ENCODE results near the gene TIMM22. TPM values are rescaled to one million over a fixed set of nuclear protein-coding genes. Genes with fewer than 3 reads are reported as not detected.
A peak's percentile ranks its signal among the peaks of the same experiment; 100 is the strongest.

Gene TIMM22
- total and polyA plus RNA-seq, 2 of the 13 experiments (the other 11 are each of a cell fraction or from before 2014, with no cell fraction given) = 6.2 to 15.5 TPM

DNA sequence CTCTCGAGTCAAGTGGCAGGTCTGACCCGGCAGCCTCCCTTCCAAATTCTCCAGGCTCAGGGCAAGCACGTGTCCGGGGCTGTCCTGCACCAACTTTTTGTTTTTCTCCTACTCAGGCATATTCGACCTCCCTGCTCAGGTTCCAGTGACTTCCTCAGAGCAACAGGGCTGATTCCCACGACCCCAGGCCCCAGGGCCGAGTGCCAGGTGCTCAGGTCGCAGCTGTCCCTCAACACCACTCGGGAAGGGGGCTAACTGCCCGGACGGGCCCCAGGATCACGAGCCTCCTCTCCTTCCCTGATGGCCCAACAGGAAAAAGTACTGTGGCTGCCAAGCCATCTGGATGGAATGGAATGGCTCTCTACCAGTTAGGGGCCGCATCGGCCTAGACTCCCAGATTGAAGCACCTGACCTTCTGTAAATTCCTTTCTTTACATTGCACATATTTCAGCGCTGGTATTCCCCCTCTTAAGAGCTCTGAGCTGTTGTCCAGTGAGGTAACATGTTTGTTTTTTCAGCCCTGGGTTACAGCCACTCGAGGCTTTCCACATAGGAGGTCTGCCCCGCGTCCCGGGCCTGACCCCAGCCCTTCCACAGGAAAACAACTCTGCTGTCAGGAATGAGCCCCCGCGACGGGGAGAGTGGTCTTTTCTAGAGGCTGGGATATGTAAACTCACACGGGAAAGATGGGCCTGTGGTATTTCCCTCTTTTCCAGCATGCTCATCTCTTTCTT, 42.3 kb upstream of the TIMM22 start (continued):
- TF ChIP-seq MXD3 (CRISPR knock-in tag; IDR thresholded peaks at IDR 0.05) (no peak), ZKSCAN5 (CRISPR knock-in tag; IDR thresholded peaks at IDR 0.05) (no peak), ZNF614 (CRISPR knock-in tag; IDR thresholded peaks at IDR 0.05; ENCODE audit: borderline replicate concordance) (0 out of 2 replicates have a peak, but pooled peaks have one; percentile 30), HMGXB4 (CRISPR knock-in tag; IDR thresholded peaks at IDR 0.05; ENCODE audit: borderline replicate concordance in 1 of 2, low read depth in 1 of 2) (0 out of 4 replicates have a peak, but pooled peaks of 1 of the 2 experiments have one; percentile 21), PRDM10 (CRISPR knock-in tag; IDR thresholded peaks at IDR 0.05; ENCODE audit: low read depth) (peak; percentile 63; the same call in 1 of the 2 replicates), SNAPC5 (CRISPR knock-in tag; IDR thresholded peaks at IDR 0.05; ENCODE audit: borderline replicate concordance) (no peak), USF2 (IDR thresholded peaks at IDR 0.05; ENCODE audit: low read depth, low read length) (no peak), USF2 (CRISPR knock-in tag; IDR thresholded peaks at IDR 0.05; ENCODE audit: borderline replicate concordance) (no peak), ZNF350 (CRISPR knock-in tag; IDR thresholded peaks at IDR 0.05; ENCODE audit: borderline replicate concordance, low read depth) (no peak), TCF12 (IDR thresholded peaks at IDR 0.05) (no peak), TCF12 (CRISPR knock-in tag; IDR thresholded peaks at IDR 0.05) (no peak), ZNF773 (CRISPR knock-in tag; IDR thresholded peaks at IDR 0.05; ENCODE audit: borderline replicate concordance) (no peak), SMC3 (IDR thresholded peaks at IDR 0.05; ENCODE audit: low read length) (no peak), BRD4 (CRISPR knock-in tag; IDR thresholded peaks at IDR 0.05) (no peak), CC2D1A (CRISPR knock-in tag; IDR thresholded peaks at IDR 0.05) (no peak)
- TF ChIP-seq, protein P1, sequence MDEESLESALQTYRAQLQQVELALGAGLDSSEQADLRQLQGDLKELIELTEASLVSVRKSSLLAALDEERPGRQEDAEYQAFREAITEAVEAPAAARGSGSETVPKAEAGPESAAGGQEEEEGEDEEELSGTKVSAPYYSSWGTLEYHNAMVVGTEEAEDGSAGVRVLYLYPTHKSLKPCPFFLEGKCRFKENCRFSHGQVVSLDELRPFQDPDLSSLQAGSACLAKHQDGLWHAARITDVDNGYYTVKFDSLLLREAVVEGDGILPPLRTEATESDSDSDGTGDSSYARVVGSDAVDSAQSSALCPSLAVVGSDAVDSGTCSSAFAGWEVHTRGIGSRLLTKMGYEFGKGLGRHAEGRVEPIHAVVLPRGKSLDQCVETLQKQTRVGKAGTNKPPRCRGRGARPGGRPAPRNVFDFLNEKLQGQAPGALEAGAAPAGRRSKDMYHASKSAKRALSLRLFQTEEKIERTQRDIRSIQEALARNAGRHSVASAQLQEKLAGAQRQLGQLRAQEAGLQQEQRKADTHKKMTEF (CRISPR knock-in tag; IDR thresholded peaks at IDR 0.05) = 0 out of 2 replicates have a peak, but pooled peaks have one; percentile 35
- TF ChIP-seq, protein P2, sequence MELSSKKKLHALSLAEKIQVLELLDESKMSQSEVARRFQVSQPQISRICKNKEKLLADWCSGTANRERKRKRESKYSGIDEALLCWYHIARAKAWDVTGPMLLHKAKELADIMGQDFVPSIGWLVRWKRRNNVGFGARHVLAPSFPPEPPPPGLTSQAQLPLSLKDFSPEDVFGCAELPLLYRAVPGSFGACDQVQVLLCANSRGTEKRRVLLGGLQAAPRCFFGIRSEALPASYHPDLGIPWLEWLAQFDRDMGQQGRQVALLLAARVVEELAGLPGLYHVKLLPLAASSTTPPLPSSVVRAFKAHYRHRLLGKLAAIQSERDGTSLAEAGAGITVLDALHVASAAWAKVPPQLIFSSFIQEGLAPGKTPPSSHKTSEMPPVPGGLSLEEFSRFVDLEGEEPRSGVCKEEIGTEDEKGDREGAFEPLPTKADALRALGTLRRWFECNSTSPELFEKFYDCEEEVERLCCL (CRISPR knock-in tag; IDR thresholded peaks at IDR 0.05; ENCODE audit: borderline replicate concordance) = no peak
